Neural cell (in vitro differentiated cells): ENCODE data around the gene ORC2. TPM values are rescaled to one million over a fixed set of nuclear protein-coding genes. Genes with fewer than 3 reads are reported as not detected.

Experiments
- H2AFZ ChIP-seq: fragments of 200-600, 300-800 bp; sonication (generic), shearing (Covaris generic); 2 replicates; pipeline ENCODE4 v1.6.0; 2014; ENCODE audit warnings: low read depth, mild to moderate bottlenecking, antibody characterized with exemption, low read length, moderate library complexity
- H3F3A ChIP-seq: fragments of 200-600 bp; shearing (Covaris generic); 2 replicates; pipeline ENCODE4 v1.6.1; 2016; ENCODE audit warnings: mild to moderate bottlenecking, moderate library complexity, mixed read lengths, antibody characterized with exemption, low read length; ENCODE audit not compliant: insufficient read depth, poor library complexity, severe bottlenecking
- H3K27ac ChIP-seq: fragments of 200-600, 300-800 bp; sonication (generic), shearing (Covaris generic); 2 replicates; pipeline ENCODE4 v1.5.1; 2014; ENCODE audit warnings: mild to moderate bottlenecking, low read length, moderate library complexity
- H3K27me3 ChIP-seq: fragments of 300-800, 200-600 bp; sonication (generic), shearing (Covaris generic); 2 replicates; pipeline ENCODE4 v1.6.0; 2014; ENCODE audit warnings: mild to moderate bottlenecking, low read depth, low read length, moderate library complexity; ENCODE audit not compliant: insufficient read depth
- H3K36me3 ChIP-seq: fragments of 300-800, 200-600 bp; sonication (generic), shearing (Covaris generic); 2 replicates; pipeline ENCODE4 v1.5.1; 2014; ENCODE audit warnings: mild to moderate bottlenecking, antibody characterized with exemption, low read length, moderate library complexity; ENCODE audit not compliant: insufficient read depth
- H3K4me2 ChIP-seq: fragments of 300-800, 200-600 bp; sonication (generic), shearing (Covaris generic); 2 replicates; pipeline ENCODE4 v1.6.0; 2014; ENCODE audit warnings: mild to moderate bottlenecking, low read length
- H3K4me3 ChIP-seq: fragments of 300-800, 200-600 bp; sonication (generic), shearing (Covaris generic); 2 replicates; pipeline ENCODE4 v1.5.1; 2014; ENCODE audit warnings: mild to moderate bottlenecking, low read length, moderate library complexity
- H3K79me2 ChIP-seq: fragments of 200-600 bp; shearing (Covaris generic); replicated peaks from 2 replicates; pipeline ENCODE4 v1.6.0; 2014; ENCODE audit warnings: mild to moderate bottlenecking, low read length, moderate library complexity; ENCODE audit not compliant: insufficient read depth
- H3K9ac ChIP-seq: fragments of 300-800, 200-600 bp; sonication (generic), shearing (Covaris generic); 2 replicates; pipeline ENCODE4 v1.6.1; 2016; ENCODE audit warnings: mild to moderate bottlenecking, low read length, mixed read lengths
- H3K9me2 ChIP-seq: fragments of 200-600 bp; shearing (Covaris generic); 2 replicates; pipeline ENCODE4 v1.6.1; 2016; ENCODE audit warnings: mild to moderate bottlenecking, low read length, mixed read lengths; ENCODE audit not compliant: insufficient read depth
- H3K9me3 ChIP-seq: fragments of 200-600, 300-800 bp; sonication (generic), shearing (Covaris generic); 2 replicates; pipeline ENCODE4 v1.6.1; 2016; ENCODE audit warnings: mild to moderate bottlenecking, mixed run types, low read length, moderate library complexity, mixed read lengths
- H4K20me1 ChIP-seq: fragments of 200-600 bp; shearing (Covaris generic); 2 replicates; pipeline ENCODE4 v1.6.1; 2016; ENCODE audit warnings: mild to moderate bottlenecking, mixed run types; ENCODE audit not compliant: insufficient read depth
- CTCF ChIP-seq: fragments of 450-650 bp; IDR thresholded peaks from 2 replicates; pipeline ENCODE4 v1.5.1; 2014; ENCODE audit warnings: antibody characterized with exemption, mild to moderate bottlenecking, moderate library complexity; ENCODE audit not compliant: poor library complexity, severe bottlenecking
- EP300 ChIP-seq: fragments of 450-650 bp; conservative IDR thresholded peaks from 2 replicates; pipeline ENCODE4 v1.6.1; 2014; ENCODE audit warnings: antibody characterized with exemption, mild to moderate bottlenecking, moderate library complexity; ENCODE audit not compliant: poor library complexity, severe bottlenecking
- EZH2 ChIP-seq: fragments of 200-600, 300-800 bp; shearing (Covaris generic), sonication (generic); IDR thresholded peaks from 2 replicates; pipeline ENCODE4 v1.6.1; 2014; ENCODE audit warnings: antibody characterized with exemption, low read length, borderline replicate concordance, mild to moderate bottlenecking; ENCODE audit not compliant: insufficient read depth, poor library complexity, severe bottlenecking
- MXI1 ChIP-seq: fragments of 450-650 bp; conservative IDR thresholded peaks from 2 replicates; pipeline ENCODE4 v1.6.1; 2014; ENCODE audit warnings: antibody characterized with exemption, mild to moderate bottlenecking; ENCODE audit not compliant: poor library complexity, severe bottlenecking
- POLR2AphosphoS5 ChIP-seq: IDR thresholded peaks from 2 replicates; pipeline ENCODE4 v1.6.1; 2012
- RAD21 ChIP-seq: fragments of 450-650 bp; conservative IDR thresholded peaks from 2 replicates; pipeline ENCODE4 v1.6.1; 2014; ENCODE audit warnings: antibody characterized with exemption, mild to moderate bottlenecking, moderate library complexity
- SMC3 ChIP-seq: fragments of 450-650 bp; conservative IDR thresholded peaks from 2 replicates; pipeline ENCODE4 v1.6.1; 2014; ENCODE audit warnings: antibody characterized with exemption, mild to moderate bottlenecking, moderate library complexity; ENCODE audit not compliant: poor library complexity
- TAF1 ChIP-seq: IDR thresholded peaks from 2 replicates; pipeline ENCODE4 v1.6.1; 2012; ENCODE audit warnings: low read depth
- polyA plus RNA-seq: library from polyadenylated mRNA; depleted of rRNA; stranded (reverse); fragments of >200 nt; gene quantifications from 2 replicates; pipeline ENCODE4 v1.2.3, GENCODE V29; 2014
- TF ChIP-seq, protein P1 (sequence below): IDR thresholded peaks from 2 replicates; pipeline ENCODE4 v1.6.1; 2012; ENCODE audit warnings: borderline replicate concordance

The ORC2 gene
- polyA plus RNA-seq, 1 donor from 2014 or later, result 17.2 TPM

- Histone ChIP-seq H3K4me2 (no peak overlapping the region), H3K9me3 (no peaks in the 10 kb centered on the region), H4K20me1 (no peaks in the 10 kb centered on the region), H2AFZ (no peak overlapping the region), H3K27ac (no peak overlapping the region), H3K9ac (no peak overlapping the region), H3K36me3 (peaks cover 19% of the 10 kb centered on the region), H3K4me3 (no peak overlapping the region), H3F3A (no peaks in the 10 kb centered on the region), H3K9me2 (no peaks in the 10 kb centered on the region), H3K79me2 (no peaks in the 10 kb centered on the region), H3K27me3 (no peaks in the 10 kb centered on the region)
- TF ChIP-seq EZH2, result no peak
- TF ChIP-seq CTCF, result no peak
- no peak for TF ChIP-seq POLR2AphosphoS5
- no peak for TF ChIP-seq MXI1
- TF ChIP-seq RAD21, result no peak
- no peak for TF ChIP-seq TAF1
- no peak for TF ChIP-seq SMC3
- TF ChIP-seq EP300, result no peak
- TF ChIP-seq, protein P1, sequence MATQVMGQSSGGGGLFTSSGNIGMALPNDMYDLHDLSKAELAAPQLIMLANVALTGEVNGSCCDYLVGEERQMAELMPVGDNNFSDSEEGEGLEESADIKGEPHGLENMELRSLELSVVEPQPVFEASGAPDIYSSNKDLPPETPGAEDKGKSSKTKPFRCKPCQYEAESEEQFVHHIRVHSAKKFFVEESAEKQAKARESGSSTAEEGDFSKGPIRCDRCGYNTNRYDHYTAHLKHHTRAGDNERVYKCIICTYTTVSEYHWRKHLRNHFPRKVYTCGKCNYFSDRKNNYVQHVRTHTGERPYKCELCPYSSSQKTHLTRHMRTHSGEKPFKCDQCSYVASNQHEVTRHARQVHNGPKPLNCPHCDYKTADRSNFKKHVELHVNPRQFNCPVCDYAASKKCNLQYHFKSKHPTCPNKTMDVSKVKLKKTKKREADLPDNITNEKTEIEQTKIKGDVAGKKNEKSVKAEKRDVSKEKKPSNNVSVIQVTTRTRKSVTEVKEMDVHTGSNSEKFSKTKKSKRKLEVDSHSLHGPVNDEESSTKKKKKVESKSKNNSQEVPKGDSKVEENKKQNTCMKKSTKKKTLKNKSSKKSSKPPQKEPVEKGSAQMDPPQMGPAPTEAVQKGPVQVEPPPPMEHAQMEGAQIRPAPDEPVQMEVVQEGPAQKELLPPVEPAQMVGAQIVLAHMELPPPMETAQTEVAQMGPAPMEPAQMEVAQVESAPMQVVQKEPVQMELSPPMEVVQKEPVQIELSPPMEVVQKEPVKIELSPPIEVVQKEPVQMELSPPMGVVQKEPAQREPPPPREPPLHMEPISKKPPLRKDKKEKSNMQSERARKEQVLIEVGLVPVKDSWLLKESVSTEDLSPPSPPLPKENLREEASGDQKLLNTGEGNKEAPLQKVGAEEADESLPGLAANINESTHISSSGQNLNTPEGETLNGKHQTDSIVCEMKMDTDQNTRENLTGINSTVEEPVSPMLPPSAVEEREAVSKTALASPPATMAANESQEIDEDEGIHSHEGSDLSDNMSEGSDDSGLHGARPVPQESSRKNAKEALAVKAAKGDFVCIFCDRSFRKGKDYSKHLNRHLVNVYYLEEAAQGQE, result no peak
These were observed 22.3 kb upstream of the ORC2 start for GRCh38 chr2:200985799-200986198.

DNA sequence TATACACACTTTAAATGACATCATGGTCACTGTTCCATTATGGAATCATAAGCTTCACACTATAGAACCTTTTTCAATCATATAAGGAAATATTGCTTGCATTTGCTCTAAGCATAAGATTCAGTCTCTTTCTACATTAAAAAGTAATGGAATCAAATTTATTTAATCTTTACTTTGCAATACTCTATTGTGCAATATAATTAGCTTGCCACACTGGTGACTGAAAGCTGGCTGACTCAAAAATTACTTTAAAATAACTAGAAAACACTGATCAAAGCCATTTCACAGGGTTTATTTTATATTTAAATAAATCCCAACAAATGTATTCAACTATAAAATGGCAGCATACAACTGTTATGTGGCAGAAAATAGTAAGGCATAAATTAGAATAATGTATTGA is 13.2 kb upstream of the ORC2 start:
- H3K9me3 ChIP-seq, result no peaks in the 10 kb centered on the region
- peaks cover 10% of the 10 kb centered on the region for H3K36me3 ChIP-seq
- H3K27ac ChIP-seq, result no peak overlapping the region
- H3K4me3 ChIP-seq, result no peak overlapping the region
- H3F3A ChIP-seq, result no peaks in the 10 kb centered on the region
- no peak overlapping the region for H3K4me2 ChIP-seq
- TF ChIP-seq EZH2, result no peak
- no peak for TF ChIP-seq EP300
- TF ChIP-seq CTCF, result no peak
- no peak for TF ChIP-seq RAD21
- TF ChIP-seq TAF1, result no peak
- TF ChIP-seq, protein P1, result no peak
- no peak for TF ChIP-seq SMC3
- no peak for TF ChIP-seq POLR2AphosphoS5
- TF ChIP-seq MXI1, result no peak
- H4K20me1 ChIP-seq, result no peaks in the 10 kb centered on the region
- H3K27me3 ChIP-seq, result no peaks in the 10 kb centered on the region
- H3K79me2 ChIP-seq, result no peaks in the 10 kb centered on the region
- no peaks in the 10 kb centered on the region for H3K9me2 ChIP-seq
- no peak overlapping the region for H3K9ac ChIP-seq
- H2AFZ ChIP-seq, result no peak overlapping the region
